GM18873 (cell line): ENCODE results near the gene ZNF473.
"Not testable (repeated sequence)": the region's sequence is repeated elsewhere in the genome, so short reads cannot be mapped to it uniquely, and the experiment has no call there.

Source experiments
- ATAC-seq: cut with Tn5 transposase; IDR thresholded peaks from one replicate; pipeline ENCODE4 v1.9.1; 2021; ENCODE audit warnings: mild to moderate bottlenecking, moderate library complexity, moderate number of reproducible peaks; ENCODE audit not compliant: unreplicated experiment, low FRiP score

ZNF473 gene

DNA sequence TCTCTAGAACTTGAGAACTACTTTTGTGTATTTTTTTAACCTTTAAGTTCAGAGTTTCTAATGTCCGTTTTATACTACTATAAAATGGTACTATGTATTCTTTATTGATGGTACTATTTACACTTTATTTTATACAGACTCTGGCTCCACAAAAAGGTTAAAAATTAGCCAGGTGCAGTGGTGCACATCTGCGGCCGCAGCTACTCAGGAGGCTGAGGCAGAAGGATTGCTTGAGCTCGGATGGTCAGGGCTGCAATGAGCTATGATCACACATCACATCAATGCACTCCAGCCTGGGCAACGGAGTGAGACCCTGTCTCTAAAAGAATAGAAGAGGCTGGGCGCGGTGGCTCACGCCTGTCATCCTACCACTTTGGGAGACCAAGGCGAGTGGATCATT lies 66.0 kb downstream of the ZNF473 start:
- not testable (repeated sequence) for ATAC-seq

DNA sequence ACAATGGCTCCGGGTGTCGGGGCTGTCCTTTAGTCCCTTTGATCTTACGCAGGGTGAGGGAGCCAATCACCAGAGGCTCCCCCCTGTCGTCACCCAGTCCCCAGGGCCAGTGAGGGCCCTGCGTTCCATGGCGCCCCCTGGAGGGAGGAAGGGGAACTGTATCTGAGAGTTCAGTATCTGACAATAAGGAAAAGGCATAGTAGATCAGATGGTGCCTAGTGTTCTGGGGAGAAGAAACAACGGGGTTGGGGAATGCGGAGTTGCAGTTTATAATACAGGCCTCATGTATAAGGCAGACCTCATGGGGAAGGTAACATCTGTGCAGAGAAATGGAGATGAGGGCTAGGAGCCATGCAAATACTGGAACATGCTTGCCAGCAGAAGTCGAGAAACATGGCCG lies 66.8 kb downstream of the ZNF473 start:
- not testable (repeated sequence) for ATAC-seq

DNA sequence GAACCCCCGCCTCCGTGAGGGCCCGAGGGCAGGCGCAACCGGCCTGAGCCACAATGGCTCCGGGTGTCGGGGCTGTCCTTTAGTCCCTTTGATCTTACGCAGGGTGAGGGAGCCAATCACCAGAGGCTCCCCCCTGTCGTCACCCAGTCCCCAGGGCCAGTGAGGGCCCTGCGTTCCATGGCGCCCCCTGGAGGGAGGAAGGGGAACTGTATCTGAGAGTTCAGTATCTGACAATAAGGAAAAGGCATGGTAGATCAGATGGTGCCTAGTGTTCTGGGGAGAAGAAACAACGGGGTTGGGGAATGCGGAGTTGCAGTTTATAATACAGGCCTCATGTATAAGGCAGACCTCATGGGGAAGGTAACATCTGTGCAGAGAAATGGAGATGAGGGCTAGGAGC lies 72.1 kb downstream of the ZNF473 start:
- not testable (repeated sequence) for ATAC-seq

DNA sequence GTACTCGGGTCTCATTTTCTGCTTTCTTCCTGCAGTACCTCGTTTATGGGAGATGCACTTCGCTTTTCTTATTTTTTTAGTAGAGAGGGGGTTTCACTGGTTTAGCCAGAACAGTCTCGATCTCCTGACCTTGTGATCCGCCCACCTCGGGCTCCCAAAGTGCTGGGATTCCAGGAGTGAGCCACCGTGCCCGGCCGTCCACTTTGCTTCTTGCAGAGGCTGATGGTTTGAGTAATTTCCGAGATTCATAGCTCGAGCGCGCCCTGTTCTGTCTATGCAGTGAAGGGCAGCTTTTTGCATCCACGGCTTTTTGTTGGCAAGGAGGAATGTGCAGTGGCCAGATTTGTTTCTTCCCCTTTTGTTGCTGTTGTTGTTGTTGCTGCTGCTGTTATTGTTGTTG lies 73.1 kb downstream of the ZNF473 start:
- ATAC-seq, result not testable (repeated sequence)

DNA sequence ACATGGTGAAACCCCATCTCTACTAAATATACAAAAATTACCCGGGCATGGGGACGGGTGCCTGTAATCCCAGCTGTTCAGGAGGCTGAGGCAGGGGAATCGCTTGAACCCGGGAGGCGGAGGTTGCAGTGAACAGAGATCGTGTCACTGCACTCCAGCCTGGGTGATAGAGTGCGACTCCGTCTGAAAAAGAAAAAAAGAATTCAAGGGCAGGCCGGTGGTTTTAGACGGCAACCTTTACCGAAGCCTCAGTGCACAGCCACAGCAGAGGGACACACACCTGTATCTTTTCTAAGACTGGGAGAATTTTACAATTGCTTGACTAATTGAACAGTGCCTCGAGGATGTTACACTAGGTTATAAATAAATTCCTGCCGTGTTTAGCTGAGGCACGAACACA lies 73.9 kb downstream of the ZNF473 start:
- not testable (repeated sequence) for ATAC-seq

DNA sequence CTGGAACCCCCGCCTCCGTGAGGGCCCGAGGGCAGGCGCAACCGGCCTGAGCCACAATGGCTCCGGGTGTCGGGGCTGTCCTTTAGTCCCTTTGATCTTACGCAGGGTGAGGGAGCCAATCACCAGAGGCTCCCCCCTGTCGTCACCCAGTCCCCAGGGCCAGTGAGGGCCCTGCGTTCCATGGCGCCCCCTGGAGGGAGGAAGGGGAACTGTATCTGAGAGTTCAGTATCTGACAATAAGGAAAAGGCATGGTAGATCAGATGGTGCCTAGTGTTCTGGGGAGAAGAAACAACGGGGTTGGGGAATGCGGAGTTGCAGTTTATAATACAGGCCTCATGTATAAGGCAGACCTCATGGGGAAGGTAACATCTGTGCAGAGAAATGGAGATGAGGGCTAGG lies 75.1 kb downstream of the ZNF473 start:
- not testable (repeated sequence) for ATAC-seq
